Measurements from ENCODE around the gene NRG2.

NRG2 gene

GRCh38 chr5:139954022-139954421 lies 89.1 kb downstream of the NRG2 start:
- in situ Hi-C loops (cut with MboI; ENCODE audit: low sequenced_read_pairs) = loop anchor here (25.0 kb wide), 1 partner anchor 167 kb away; the partner anchor contains the start of gene PSD2

GRCh38 chr5:139952574-139952973 lies 90.5 kb downstream of the NRG2 start:
- in situ Hi-C loops (cut with MboI; ENCODE audit: low sequenced_read_pairs) = loop anchor here (25.0 kb wide), 1 partner anchor 165 kb away; the partner anchor contains the start of gene PSD2

- in situ Hi-C loops (cut with MboI; ENCODE audit: low sequenced_read_pairs) = loop anchor here (25.0 kb wide), 1 partner anchor 165 kb away; the partner anchor contains the start of gene PSD2
Observed at GRCh38 chr5:139951983-139952382, 91.1 kb downstream of the NRG2 start.

- in situ Hi-C loops (cut with MboI; ENCODE audit: low sequenced_read_pairs) = loop anchor here (25.0 kb wide), 1 partner anchor 164 kb away; the partner anchor contains the start of gene PSD2
Observed at GRCh38 chr5:139951296-139951924, 91.7 kb downstream of the NRG2 start.

- in situ Hi-C loops (cut with MboI; ENCODE audit: low sequenced_read_pairs) = loop anchor here (25.0 kb wide), 1 partner anchor 163 kb away; the partner anchor contains the start of gene PSD2
Observed at GRCh38 chr5:139950436-139950835, 92.7 kb downstream of the NRG2 start.

GRCh38 chr5:139949710-139950109 lies 93.4 kb downstream of the NRG2 start:
- in situ Hi-C loops (cut with MboI; ENCODE audit: low sequenced_read_pairs) = loop anchor here (25.0 kb wide), 1 partner anchor 162 kb away; the partner anchor contains the start of gene PSD2

GRCh38 chr5:139947727-139948126 lies 95.4 kb downstream of the NRG2 start:
- in situ Hi-C loops (cut with MboI; ENCODE audit: low sequenced_read_pairs) = no loop called here

GRCh38 chr5:139946440-139946839 lies 96.7 kb downstream of the NRG2 start:
- in situ Hi-C loops (cut with MboI; ENCODE audit: low sequenced_read_pairs) = no loop called here

- in situ Hi-C loops (cut with MboI; ENCODE audit: low sequenced_read_pairs) = no loop called here
Observed at GRCh38 chr5:139946006-139946405, 97.1 kb downstream of the NRG2 start.

GRCh38 chr5:139942243-139942642 lies 100.9 kb downstream of the NRG2 start:
- in situ Hi-C loops (cut with MboI; ENCODE audit: low sequenced_read_pairs) = no loop called here

- in situ Hi-C loops (cut with MboI; ENCODE audit: low sequenced_read_pairs) = no loop called here
Observed at GRCh38 chr5:139930406-139930805, 112.7 kb downstream of the NRG2 start.

GRCh38 chr5:139926797-139927503 lies 116.1 kb downstream of the NRG2 start:
- in situ Hi-C loops (cut with MboI; ENCODE audit: low sequenced_read_pairs) = no loop called here

- in situ Hi-C loops (cut with MboI; ENCODE audit: low sequenced_read_pairs) = no loop called here
Observed at GRCh38 chr5:139925650-139926640, 117.2 kb downstream of the NRG2 start.

- in situ Hi-C loops (cut with MboI; ENCODE audit: low sequenced_read_pairs) = no loop called here
Observed at GRCh38 chr5:139925216-139925562, 117.9 kb downstream of the NRG2 start.

- in situ Hi-C loops (cut with MboI; ENCODE audit: low sequenced_read_pairs) = no loop called here
Observed at GRCh38 chr5:139924294-139925215, 118.5 kb downstream of the NRG2 start.

- in situ Hi-C loops (cut with MboI; ENCODE audit: low sequenced_read_pairs) = no loop called here
Observed at GRCh38 chr5:139919308-139919707, 123.8 kb downstream of the NRG2 start.

GRCh38 chr5:139915834-139916233 lies 127.3 kb downstream of the NRG2 start:
- in situ Hi-C loops (cut with MboI; ENCODE audit: low sequenced_read_pairs) = no loop called here

GRCh38 chr5:139915266-139915665 lies 127.8 kb downstream of the NRG2 start:
- in situ Hi-C loops (cut with MboI; ENCODE audit: low sequenced_read_pairs) = no loop called here

- in situ Hi-C loops (cut with MboI; ENCODE audit: low sequenced_read_pairs) = no loop called here
Observed at GRCh38 chr5:139914218-139914807, 128.8 kb downstream of the NRG2 start.

- in situ Hi-C loops (cut with MboI; ENCODE audit: low sequenced_read_pairs) = no loop called here
Observed at GRCh38 chr5:139912804-139913203, 130.3 kb downstream of the NRG2 start.
